Fibroblast of lung (primary cell): Measurements from ENCODE around the gene CPTP.

Experiments
- EZH2 ChIP-seq: IDR thresholded peaks from 2 replicates; pipeline ENCODE4 v1.5.1; 2012; ENCODE audit warnings: low read length, control low read depth, mild to moderate bottlenecking; ENCODE audit errors: missing control alignments
- TF ChIP-seq, protein P1 (sequence below), 2 donors: IDR thresholded peaks in 1 of 2; conservative IDR thresholded peaks in 1 of 2; 1 replicate in 1 of 2; 2 replicates in 1 of 2; pipeline ENCODE4 v1.5.1; 2011 to 2012; ENCODE audit warnings: low read length in 2 of 2, control low read depth in 1 of 2, inconsistent platforms in 1 of 2, low read depth in 1 of 2, mild to moderate bottlenecking in 1 of 2

DNA sequence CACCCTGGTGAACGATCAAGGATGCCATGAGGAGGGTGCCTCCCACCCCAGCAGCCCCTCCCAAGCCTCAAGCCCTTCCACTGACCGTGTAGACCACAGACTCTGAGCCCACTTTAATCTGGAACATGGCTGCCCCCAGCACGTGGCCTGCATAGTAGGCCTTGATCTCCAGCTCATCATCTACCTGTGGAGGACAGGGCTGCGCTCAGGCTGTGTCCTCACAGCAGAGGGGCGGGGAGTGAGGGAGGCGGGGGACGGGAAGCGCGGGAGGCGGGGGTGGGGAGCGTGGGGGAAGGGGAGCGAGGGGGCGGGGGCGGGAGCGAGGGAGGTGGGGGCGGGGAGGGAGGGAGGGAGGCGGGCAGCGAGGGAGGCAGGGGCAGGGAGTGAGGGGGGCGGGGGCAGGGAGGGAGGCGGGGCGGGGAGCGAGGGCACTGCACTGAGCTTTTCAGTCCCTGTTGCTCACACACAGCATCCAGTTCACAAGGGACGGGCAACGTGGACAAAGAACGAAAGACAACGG is 9.1 kb upstream of the CPTP start:
- TF ChIP-seq, protein P1, sequence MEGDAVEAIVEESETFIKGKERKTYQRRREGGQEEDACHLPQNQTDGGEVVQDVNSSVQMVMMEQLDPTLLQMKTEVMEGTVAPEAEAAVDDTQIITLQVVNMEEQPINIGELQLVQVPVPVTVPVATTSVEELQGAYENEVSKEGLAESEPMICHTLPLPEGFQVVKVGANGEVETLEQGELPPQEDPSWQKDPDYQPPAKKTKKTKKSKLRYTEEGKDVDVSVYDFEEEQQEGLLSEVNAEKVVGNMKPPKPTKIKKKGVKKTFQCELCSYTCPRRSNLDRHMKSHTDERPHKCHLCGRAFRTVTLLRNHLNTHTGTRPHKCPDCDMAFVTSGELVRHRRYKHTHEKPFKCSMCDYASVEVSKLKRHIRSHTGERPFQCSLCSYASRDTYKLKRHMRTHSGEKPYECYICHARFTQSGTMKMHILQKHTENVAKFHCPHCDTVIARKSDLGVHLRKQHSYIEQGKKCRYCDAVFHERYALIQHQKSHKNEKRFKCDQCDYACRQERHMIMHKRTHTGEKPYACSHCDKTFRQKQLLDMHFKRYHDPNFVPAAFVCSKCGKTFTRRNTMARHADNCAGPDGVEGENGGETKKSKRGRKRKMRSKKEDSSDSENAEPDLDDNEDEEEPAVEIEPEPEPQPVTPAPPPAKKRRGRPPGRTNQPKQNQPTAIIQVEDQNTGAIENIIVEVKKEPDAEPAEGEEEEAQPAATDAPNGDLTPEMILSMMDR (conservative IDR thresholded peaks at IDR 0.05 in 1 of 2, IDR thresholded peaks at IDR 0.05 in 1 of 2; ENCODE audit: low read depth in 1 of 2, low read length in 2 of 2) = no peak
- TF ChIP-seq EZH2 = no peak
